ENCODE data around the gene UNC5C. TPM values are rescaled to one million over a fixed set of nuclear protein-coding genes. Genes with fewer than 3 reads are reported as not detected.

The UNC5C gene
- total RNA-seq, 4 donors from 2014 or later, result 2.2 to 19.0 (median 2.5) TPM

GRCh38 chr4:95532305-95532704, 16.5 kb downstream of the UNC5C start:
- H3K4me3 ChIP-seq, result no peak overlapping the region
- H3K4me1 ChIP-seq, result no peaks in the 10 kb centered on the region
- no peaks in the 10 kb centered on the region for H3K9me3 ChIP-seq
- no peak overlapping the region for H3K27ac ChIP-seq
- DNase-seq, result no peak
- TF ChIP-seq POLR2A (IDR thresholded peaks at IDR 0.05) (no peak), CTCF (IDR thresholded peaks at IDR 0.05) (no peak)
- H3K36me3 ChIP-seq, result no peaks in the 10 kb centered on the region
- H3K27me3 ChIP-seq, result no peaks in the 10 kb centered on the region

GRCh38 chr4:95531141-95531540, 17.6 kb downstream of the UNC5C start:
- no peak for DNase-seq
- H3K4me1 ChIP-seq, result no peaks in the 10 kb centered on the region
- H3K27me3 ChIP-seq, result no peaks in the 10 kb centered on the region
- no peak overlapping the region for H3K27ac ChIP-seq
- no peaks in the 10 kb centered on the region for H3K36me3 ChIP-seq
- H3K9me3 ChIP-seq, result no peaks in the 10 kb centered on the region
- TF ChIP-seq CTCF (IDR thresholded peaks at IDR 0.05) (no peak), POLR2A (IDR thresholded peaks at IDR 0.05) (no peak)
- H3K4me3 ChIP-seq, result no peak overlapping the region

- DNase-seq, result no peak
- TF ChIP-seq POLR2A (IDR thresholded peaks at IDR 0.05), result no peak
- TF ChIP-seq CTCF (IDR thresholded peaks at IDR 0.05), result no peak
- H3K4me3 ChIP-seq, result no peak overlapping the region
- H3K4me1 ChIP-seq, result no peaks in the 10 kb centered on the region
- no peak overlapping the region for H3K27ac ChIP-seq
- H3K9me3 ChIP-seq, result no peaks in the 10 kb centered on the region
- H3K36me3 ChIP-seq, result no peaks in the 10 kb centered on the region
- no peaks in the 10 kb centered on the region for H3K27me3 ChIP-seq
Measured at GRCh38 chr4:95529946-95530345, 18.8 kb downstream of the UNC5C start.

GRCh38 chr4:95528388-95528948, 20.3 kb downstream of the UNC5C start:
- TF ChIP-seq POLR2A (IDR thresholded peaks at IDR 0.05), result no peak
- TF ChIP-seq CTCF (IDR thresholded peaks at IDR 0.05), result no peak
- H3K4me1 ChIP-seq, result no peaks in the 10 kb centered on the region
- H3K27ac ChIP-seq, result no peak overlapping the region
- H3K36me3 ChIP-seq, result no peaks in the 10 kb centered on the region
- H3K27me3 ChIP-seq, result no peaks in the 10 kb centered on the region
- no peak overlapping the region for H3K4me3 ChIP-seq
- no peak for DNase-seq
- no peaks in the 10 kb centered on the region for H3K9me3 ChIP-seq

GRCh38 chr4:95526075-95526474, 22.7 kb downstream of the UNC5C start:
- Histone ChIP-seq H3K27ac (no peak overlapping the region), H3K36me3 (no peaks in the 10 kb centered on the region), H3K4me1 (no peaks in the 10 kb centered on the region), H3K27me3 (no peaks in the 10 kb centered on the region), H3K9me3 (no peaks in the 10 kb centered on the region), H3K4me3 (no peak overlapping the region)
- no peak for DNase-seq
- TF ChIP-seq POLR2A (IDR thresholded peaks at IDR 0.05) (no peak), CTCF (IDR thresholded peaks at IDR 0.05) (no peak)

GRCh38 chr4:95524729-95525128, 24.0 kb downstream of the UNC5C start:
- H3K4me1 ChIP-seq, result no peaks in the 10 kb centered on the region
- DNase-seq, result no peak
- H3K4me3 ChIP-seq, result no peak overlapping the region
- no peaks in the 10 kb centered on the region for H3K9me3 ChIP-seq
- no peak overlapping the region for H3K27ac ChIP-seq
- no peaks in the 10 kb centered on the region for H3K36me3 ChIP-seq
- TF ChIP-seq POLR2A (IDR thresholded peaks at IDR 0.05), result no peak
- no peak for TF ChIP-seq CTCF (IDR thresholded peaks at IDR 0.05)
- H3K27me3 ChIP-seq, result no peaks in the 10 kb centered on the region
